HG02759 (cell line): ENCODE data around the gene NR1H3.
"Not testable (repeated sequence)": the region's sequence is repeated elsewhere in the genome, so short reads cannot be mapped to it uniquely, and the experiment has no call there.

Experiments
- ATAC-seq: cut with Tn5 transposase; IDR thresholded peaks from one replicate; pipeline ENCODE4 v1.9.1; 2021; ENCODE audit warnings: mild to moderate bottlenecking, moderate library complexity; ENCODE audit not compliant: unreplicated experiment

NR1H3 gene

DNA sequence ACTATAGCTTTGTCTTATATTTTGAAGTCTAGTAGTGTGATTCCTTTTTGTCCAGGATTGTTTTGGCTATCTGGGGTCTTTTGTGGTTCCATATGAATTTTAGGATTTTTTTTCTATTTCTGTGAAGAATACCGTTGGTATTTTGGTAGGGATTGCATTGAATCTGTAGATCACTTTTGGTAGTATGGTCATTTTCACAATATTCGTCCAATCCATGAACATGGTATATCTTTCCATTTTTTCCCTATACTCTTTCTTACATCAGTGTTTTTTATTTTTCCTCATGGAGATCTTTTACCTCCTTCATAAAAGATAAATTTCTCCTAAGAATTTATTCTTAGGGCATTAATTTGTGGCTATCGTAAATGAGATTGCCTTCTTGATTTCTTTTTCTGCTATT is 41.3 kb downstream of the NR1H3 start:
- ATAC-seq = no peak

DNA sequence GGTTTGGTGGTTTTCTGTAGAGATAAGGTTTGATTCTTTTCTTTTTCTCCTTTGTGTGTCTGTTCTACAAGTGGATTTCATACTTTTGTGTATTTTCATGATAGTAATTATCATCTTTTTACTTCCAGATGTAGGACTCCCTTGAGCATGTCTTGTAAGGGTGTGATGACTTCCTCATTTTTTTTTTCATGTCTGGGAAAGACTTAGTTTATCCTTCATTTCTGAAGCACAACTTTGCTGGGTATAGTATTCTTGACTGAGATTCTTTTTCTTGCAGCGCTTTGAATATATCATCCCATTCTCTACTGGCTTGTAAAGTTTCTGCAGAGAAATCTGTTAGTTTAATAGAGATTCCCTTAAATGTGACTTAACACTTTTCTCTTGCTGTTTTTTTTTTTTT is 45.1 kb downstream of the NR1H3 start:
- no peak for ATAC-seq

DNA sequence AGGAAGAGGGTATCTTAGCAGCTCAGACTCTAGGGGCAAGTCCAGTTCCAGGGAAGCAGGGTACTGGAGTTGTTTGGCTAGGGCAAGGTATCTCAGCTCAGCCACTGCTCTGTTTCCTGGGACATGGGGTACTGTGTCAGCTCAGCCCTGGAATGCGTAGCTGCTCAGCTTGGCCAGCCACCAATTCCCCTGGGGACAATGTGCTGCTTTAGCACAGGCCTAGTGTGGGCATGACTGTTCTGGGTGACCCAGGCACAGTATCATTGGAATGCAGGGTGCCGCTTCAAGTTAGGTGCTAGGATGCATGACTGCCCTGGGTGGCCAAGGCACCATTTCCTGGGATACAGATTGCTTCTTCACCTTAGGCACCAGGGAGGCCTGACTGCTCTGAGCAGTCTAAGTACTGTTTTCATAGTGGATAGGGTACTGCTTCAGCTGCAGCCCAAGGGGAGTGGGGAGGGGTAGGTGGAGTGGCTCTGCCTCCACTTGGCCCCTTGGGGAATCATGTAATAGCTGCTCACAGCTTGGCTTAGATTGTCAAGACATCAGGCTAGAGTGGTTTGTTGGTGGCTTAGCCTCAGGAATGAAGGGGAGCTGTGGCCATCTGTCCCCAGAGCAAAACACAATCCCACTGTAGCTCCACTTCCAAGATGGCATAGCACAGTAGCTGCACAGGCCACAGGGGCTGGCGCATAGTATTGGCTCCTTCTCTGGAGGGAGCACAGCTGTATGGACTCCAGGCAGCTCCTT is 48.1 kb downstream of the NR1H3 start:
- ATAC-seq = no peak

DNA sequence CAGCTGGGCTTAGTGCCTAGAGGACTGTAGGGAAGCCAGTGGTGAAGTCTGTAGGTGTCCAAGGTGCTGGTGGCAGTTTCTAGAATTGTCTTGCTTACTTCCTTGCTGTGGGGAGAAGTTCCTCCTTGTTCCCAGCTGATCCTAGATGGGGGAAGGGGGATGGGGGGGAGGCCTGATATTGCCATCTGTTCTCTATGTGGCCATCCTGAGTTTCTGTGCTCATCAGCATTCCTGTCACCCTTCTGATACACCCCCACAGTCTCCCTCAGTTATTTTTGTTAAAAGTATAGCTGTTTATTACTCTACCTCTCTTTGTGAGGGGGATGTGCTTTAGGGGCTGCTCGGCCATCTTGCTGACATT is 48.7 kb downstream of the NR1H3 start:
- ATAC-seq = no peak

DNA sequence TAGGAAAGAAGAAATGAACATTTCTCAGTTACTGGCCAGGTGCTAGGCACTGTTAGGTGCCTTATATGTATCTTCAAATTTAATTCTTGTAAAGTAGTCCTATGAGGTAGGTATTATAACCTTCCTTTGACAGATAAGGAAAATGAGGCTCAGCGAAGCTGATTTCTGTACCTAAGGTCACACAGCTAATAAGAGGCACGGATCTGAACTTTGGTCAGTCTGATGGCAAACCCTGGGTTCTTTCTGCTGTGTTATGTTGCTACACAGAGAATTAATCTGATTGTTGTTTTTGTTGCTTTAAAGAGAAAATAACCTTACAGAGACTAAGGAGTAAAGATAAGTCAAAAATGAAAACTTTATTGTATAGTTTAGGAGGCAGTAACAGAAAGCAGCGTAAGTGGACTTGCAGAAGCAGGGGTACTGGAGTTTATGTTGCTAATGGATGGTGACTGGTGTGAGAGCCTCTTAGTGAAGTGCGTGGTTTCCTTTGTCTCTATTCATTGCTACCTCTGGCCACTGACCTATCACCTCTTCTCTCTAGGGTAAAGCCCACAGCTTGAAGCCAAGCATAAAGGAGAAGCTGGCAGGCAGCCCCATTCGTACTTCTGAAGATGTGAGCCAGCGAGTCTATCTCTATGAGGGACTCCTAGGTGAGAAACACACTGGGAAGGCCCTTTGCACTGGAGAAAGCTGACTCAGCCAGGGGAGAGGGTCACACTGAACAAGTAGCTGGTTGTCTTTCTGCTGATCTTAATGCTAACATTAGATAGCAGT is 50.4 kb downstream of the NR1H3 start:
- ATAC-seq = no peak

DNA sequence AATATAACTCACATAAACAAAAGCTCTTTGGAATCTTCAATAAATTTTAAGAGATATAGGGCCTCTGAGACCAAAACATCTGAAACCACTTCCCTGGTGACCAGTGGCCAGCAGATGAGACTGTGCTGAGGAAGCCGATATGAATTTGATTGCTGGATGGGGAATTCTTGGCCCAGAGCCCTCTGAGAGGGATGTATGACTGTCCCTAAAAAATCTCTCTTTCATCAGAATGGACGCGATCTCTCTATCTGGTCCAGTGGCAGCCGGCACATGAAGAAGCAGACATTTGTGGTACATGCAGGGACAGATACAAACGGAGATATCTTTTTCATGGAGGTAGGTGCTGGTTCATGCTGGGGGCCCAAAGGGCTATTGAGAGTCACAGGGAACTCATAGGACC is 57.2 kb downstream of the NR1H3 start:
- ATAC-seq = no peak

DNA sequence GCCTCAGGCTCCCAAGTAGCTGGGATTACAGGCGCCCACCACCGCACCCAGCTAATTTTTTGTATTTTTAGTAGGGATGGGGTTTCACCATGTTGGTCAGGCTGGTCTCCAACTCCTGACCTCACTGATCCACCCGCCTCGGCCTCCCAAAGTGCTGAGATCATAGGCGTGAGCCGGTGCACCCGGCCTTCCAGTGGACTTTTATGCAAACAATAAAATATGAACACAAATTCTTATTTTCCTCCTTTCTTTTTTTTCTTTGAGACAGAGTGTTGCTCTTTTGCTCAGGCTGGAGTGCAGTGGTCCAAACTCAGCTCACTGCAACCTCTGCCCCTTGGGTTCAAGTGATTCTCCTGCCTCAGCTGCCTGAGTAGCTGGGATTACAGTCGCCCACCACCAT is 58.7 kb downstream of the NR1H3 start:
- ATAC-seq = not testable (repeated sequence)

DNA sequence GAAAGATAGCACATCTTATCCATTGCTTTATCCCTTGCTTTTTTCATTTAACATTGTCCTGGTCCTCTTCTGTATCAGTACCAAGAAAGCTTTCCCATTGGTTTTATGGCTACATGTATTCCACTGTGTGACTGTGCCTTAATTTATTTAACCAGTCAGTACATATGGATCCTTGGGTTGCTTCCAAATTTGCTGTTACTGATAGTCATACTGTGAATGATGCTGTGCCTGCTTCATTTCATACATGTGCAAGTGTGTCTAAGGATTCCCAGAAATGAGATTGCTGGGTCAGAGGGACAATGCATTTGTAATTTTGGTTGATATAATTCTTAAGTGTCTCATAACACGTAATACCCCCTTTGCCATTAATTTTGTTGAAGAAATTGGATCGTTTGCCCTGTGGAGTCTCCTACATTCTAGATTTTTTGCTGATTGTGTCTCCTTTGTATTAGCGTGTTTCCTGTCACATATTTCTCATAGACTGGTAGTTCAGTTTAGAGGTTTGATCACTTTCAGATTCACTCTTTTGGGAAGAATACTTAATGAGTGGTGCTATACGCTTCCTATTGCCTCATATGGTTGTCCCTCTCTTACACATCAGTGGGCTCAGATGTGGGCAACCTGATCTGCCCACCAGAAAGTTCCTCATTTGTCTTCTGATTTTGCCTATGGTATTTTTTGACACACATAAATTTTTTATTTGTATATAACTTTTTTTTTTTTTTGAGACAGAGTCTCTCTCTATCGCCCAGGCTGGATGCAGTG is 59.5 kb downstream of the NR1H3 start:
- ATAC-seq = peak; percentile 85

DNA sequence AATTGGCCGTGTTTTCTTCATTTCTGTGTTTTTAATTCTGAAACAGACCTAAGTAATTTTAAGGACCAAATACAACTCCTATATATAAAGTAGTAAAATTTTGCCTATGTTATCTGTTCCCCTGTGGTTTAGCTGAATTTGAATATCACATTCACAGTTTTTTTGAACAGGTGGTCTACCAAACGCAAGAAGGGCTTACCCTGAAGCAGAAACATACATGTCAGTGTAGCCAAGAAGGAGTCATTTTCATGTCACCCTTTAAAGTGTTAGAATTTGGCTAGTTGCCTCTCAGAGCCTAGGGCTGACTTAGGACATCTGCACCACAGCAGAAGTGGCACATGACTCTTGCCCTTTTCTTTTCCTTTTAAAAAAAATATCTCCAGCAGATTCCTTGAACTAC is 60.4 kb downstream of the NR1H3 start:
- no peak for ATAC-seq
